ENCODE measurements around the gene SCYGR3. TPM values are rescaled to one million over a fixed set of nuclear protein-coding genes. Genes with fewer than 3 reads are reported as not detected.

The SCYGR3 gene
- total and polyA plus RNA-seq, 2 of the 8 experiments (the other 6 are each of a cell fraction or from before 2014, with no cell fraction given) = not detected

DNA sequence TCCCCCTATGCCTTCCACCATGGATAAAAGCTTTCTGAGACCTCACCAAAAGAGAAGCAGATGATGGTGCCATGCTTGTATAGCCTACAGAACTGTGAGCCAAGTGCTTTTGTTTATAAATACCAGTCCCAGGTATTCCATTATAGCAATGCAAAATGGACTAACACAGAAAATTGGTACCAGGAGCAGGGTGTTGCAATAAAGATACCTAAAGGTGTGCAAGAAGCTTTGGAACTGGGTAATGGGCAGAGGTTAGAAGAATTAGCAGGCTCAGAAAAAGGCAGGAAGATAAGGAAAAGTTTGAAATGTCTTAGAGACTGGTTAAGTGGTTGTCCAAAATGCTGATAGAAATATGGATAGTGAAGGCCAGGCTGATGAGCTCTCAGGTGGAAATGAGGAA, 32.3 kb downstream of the SCYGR3 start:
- no peak overlapping the region for H2BK12ac ChIP-seq (ENCODE audit: low read depth, low read length)

More for the DNA sequence above, 32.3 kb downstream of the SCYGR3 start:
- H4K8ac ChIP-seq (ENCODE audit: extremely low read depth, insufficient read depth, low read length) = no peak overlapping the region
- no peak overlapping the region for H2BK120ac ChIP-seq (replicated peaks; ENCODE audit: low read depth, low read length)
- no peak overlapping the region for H4K91ac ChIP-seq (replicated peaks; ENCODE audit: insufficient read length, low read length)
- H3K23ac ChIP-seq (ENCODE audit: insufficient read length) = no peak overlapping the region
- ChIA-PET CTCF (ENCODE audit: partially characterized antibody) (interaction anchor here (1.0 to 1.1 kb wide), 2 partner anchors 13 to 177 kb away, joined by 3 to 4 read pairs; no protein-coding TSS in a partner anchor), POLR2A (ENCODE audit: partially characterized antibody) (no interaction called here)
- no peak for TF ChIP-seq SP1 (IDR thresholded peaks at IDR 0.05; ENCODE audit: low read depth, low read length)
- no peak for TF ChIP-seq CHD1 (IDR thresholded peaks at IDR 0.05; ENCODE audit: low read depth, low read length)
- no peak overlapping the region for H3K27ac ChIP-seq (ENCODE audit: low read depth, low read length)
- H3K23me2 ChIP-seq (ENCODE audit: low read depth, low read length) = no peaks in the 10 kb centered on the region; the same call in 1 of the 2 replicates
- H3K9ac ChIP-seq (replicated peaks in 1 of 4; ENCODE audit: extremely low read depth in 1 of 4, low read depth in 3 of 4, low read length in 3 of 4) = no peak overlapping the region
- no peaks in the 10 kb centered on the region for H3K79me1 ChIP-seq (ENCODE audit: low read depth, low read length)
- no peaks in the 10 kb centered on the region for H3K27me3 ChIP-seq (replicated peaks in 1 of 4; ENCODE audit: control insufficient read depth in 3 of 4, extremely low read depth in 1 of 4, insufficient read depth in 3 of 4, low read length in 3 of 4)
- no peak overlapping the region for H3K14ac ChIP-seq (ENCODE audit: insufficient read length)
- no peak overlapping the region for H3K4ac ChIP-seq (replicated peaks; ENCODE audit: insufficient read length, low read depth, low read length)
- H2BK15ac ChIP-seq (ENCODE audit: low read length) = no peak overlapping the region
- no peak overlapping the region for H2AK5ac ChIP-seq (ENCODE audit: low read depth, low read length)
- no peak overlapping the region for H2BK5ac ChIP-seq (ENCODE audit: low read depth, low read length)
- H4K20me1 ChIP-seq (replicated peaks in 1 of 2; ENCODE audit: control insufficient read depth in 1 of 2, insufficient read depth in 2 of 2, low read length in 2 of 2) = no peaks in the 10 kb centered on the region
- no peak overlapping the region for H3K4me2 ChIP-seq (ENCODE audit: insufficient read depth in 1 of 2, low read depth in 2 of 2, low read length in 2 of 2)
- no peak overlapping the region for H3K56ac ChIP-seq (replicated peaks; ENCODE audit: insufficient read length, low read depth, low read length)
- H3K18ac ChIP-seq (ENCODE audit: extremely low read depth, low read length) = no peak overlapping the region
- H3K4me1 ChIP-seq (replicated peaks in 1 of 4; ENCODE audit: control insufficient read depth in 3 of 4, insufficient read depth in 4 of 4, low read length in 3 of 4) = no peaks in the 10 kb centered on the region
- H4K5ac ChIP-seq (ENCODE audit: insufficient read length, low read depth, low read length) = no peak overlapping the region
- no peaks in the 10 kb centered on the region for H3K36me3 ChIP-seq (ENCODE audit: control insufficient read depth in 2 of 4, insufficient read depth in 4 of 4, low read length in 3 of 4)
- DNase-seq (ENCODE audit: low read depth in 1 of 2, low spot score in 2 of 2) = no peak
- H3K9me3 ChIP-seq (ENCODE audit: insufficient read depth in 2 of 2, low read depth in 1 of 2, low read length in 1 of 2) = peaks cover 12 to 17% of the 10 kb centered on the region in 2 experiments
- no peaks in the 10 kb centered on the region for H3K79me2 ChIP-seq (ENCODE audit: control insufficient read depth in 1 of 2, insufficient read depth in 2 of 2, low read length in 2 of 2)
- H3K4me3 ChIP-seq (ENCODE audit: extremely low read depth in 1 of 4, insufficient read depth in 2 of 4, low read depth in 3 of 4, low read length in 4 of 4) = no peak overlapping the region
- no peak for FAIRE-seq
- H2BK20ac ChIP-seq (ENCODE audit: low read length) = no peak overlapping the region
- no peak overlapping the region for H2AFZ ChIP-seq (ENCODE audit: low read length)
